ENCODE results near the gene GMPS.
A peak's percentile ranks its signal among the peaks of the same experiment; 100 is the strongest.

Gene GMPS

DNA sequence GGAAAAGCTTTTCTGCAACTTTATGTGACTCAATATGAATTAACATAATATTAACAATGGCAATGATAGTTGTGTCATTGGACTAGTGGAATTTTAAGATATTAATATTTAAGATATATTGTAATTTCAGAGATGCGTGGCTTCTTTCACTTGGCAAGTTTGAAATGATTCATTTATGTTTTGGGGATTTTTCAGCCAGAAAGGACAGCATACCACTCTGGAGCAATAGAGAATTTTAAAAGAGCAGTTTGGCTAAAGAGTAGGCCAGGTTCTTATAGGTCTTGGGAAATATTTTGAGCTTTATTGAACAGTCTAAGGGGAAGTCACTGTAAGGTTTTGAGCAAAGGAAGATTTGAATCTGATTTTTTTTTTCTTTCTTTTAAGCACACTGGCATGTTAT, 16.5 kb downstream of the GMPS start:
- H3K9me3 Mint-ChIP-seq, result no peaks in the 10 kb centered on the region
- intact Hi-C loops (cut with micrococcal nuclease), result no loop called here
- H3K27me3 Mint-ChIP-seq, result no peaks in the 10 kb centered on the region
- H3K4me3 Mint-ChIP-seq, result no peak overlapping the region
- H3K27ac Mint-ChIP-seq, result no peak overlapping the region
- no peaks in the 10 kb centered on the region for H3K36me3 Mint-ChIP-seq (ENCODE audit: low read depth)
- peaks cover 28% of the 10 kb centered on the region for H3K4me1 Mint-ChIP-seq (ENCODE audit: low read depth)

DNA sequence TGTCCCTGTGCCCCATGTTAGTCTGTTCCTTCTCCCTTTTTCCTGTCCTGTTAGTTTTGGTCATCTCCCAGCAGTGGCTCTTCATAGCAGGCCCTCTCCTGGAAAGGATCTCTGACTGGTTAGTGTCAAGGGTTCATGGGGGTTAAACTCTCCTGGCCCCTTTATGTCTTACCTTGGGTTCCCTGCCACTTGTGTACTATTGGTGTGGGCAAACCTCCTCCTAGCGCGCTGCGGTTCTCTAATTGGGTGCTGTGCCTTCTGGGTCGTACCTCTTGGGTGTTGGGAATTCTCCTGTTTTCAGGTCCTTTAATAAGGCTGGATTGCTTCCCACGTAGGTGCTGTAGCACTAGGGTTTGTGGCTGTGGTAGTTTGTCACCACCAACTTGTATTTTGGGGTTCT, 18.8 kb downstream of the GMPS start:
- H3K27ac Mint-ChIP-seq, result peak overlapping the region; percentile 26
- intact Hi-C loops (cut with micrococcal nuclease), result no loop called here
- H3K4me1 Mint-ChIP-seq (ENCODE audit: low read depth), result peaks cover 28% of the 10 kb centered on the region
- H3K36me3 Mint-ChIP-seq (ENCODE audit: low read depth), result peaks cover 9% of the 10 kb centered on the region
- no peaks in the 10 kb centered on the region for H3K9me3 Mint-ChIP-seq
- no peak overlapping the region for H3K4me3 Mint-ChIP-seq
- no peaks in the 10 kb centered on the region for H3K27me3 Mint-ChIP-seq

DNA sequence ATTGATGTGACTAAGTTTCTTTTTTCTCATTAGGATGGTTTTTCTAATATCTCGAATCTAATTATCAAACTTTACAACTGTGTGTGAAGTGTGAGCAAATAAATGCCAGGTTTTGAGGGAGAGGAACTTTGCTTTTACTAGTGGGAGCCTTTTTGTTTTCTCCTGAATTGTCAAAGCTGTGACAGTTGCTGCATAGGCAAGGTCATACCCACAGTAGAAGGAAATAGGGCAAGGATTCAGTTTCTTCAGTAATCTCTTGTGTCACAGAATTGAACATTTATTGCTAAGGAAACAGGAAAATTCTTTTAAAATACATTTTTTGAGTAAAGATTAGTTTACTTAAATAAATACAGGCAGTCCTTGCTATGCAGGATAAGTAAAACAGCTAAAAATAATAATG, 19.5 kb downstream of the GMPS start:
- intact Hi-C loops (cut with micrococcal nuclease), result no loop called here
- Mint-ChIP-seq H3K9me3 (no peaks in the 10 kb centered on the region), H3K36me3 (ENCODE audit: low read depth) (peaks cover 16% of the 10 kb centered on the region), H3K4me1 (ENCODE audit: low read depth) (peaks cover 28% of the 10 kb centered on the region), H3K27ac (no peak overlapping the region), H3K4me3 (no peak overlapping the region), H3K27me3 (no peaks in the 10 kb centered on the region)

DNA sequence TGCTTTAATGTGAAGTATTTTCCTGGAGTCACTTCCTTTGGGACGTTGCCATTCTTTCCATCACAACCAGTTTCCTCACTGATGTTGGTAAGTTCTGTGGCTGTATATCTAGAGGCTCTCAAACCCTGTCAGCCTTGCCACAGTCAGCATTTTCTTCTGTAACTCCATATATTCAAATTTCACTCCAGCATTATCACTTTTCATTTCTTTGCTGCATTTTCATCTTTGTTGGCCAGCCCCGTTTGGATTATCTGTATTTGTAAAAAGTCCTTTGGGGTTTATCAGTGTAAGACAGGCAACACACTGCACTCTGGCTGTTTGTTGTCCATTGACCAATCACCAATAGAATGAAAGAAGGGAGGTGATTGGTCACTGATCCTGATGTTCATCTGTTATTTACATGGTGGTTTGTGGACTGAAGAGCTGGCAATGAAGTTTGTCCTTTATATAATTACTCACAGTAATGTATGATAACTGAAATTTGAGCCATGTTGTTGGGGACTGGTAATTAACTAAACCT, 20.3 kb downstream of the GMPS start:
- no peaks in the 10 kb centered on the region for H3K27me3 Mint-ChIP-seq
- H3K9me3 Mint-ChIP-seq, result no peaks in the 10 kb centered on the region
- peaks cover 24% of the 10 kb centered on the region for H3K36me3 Mint-ChIP-seq (ENCODE audit: low read depth)
- H3K4me1 Mint-ChIP-seq (ENCODE audit: low read depth), result peaks cover 28% of the 10 kb centered on the region
- H3K27ac Mint-ChIP-seq, result no peak overlapping the region
- intact Hi-C loops (cut with micrococcal nuclease), result no loop called here
- no peak overlapping the region for H3K4me3 Mint-ChIP-seq

DNA sequence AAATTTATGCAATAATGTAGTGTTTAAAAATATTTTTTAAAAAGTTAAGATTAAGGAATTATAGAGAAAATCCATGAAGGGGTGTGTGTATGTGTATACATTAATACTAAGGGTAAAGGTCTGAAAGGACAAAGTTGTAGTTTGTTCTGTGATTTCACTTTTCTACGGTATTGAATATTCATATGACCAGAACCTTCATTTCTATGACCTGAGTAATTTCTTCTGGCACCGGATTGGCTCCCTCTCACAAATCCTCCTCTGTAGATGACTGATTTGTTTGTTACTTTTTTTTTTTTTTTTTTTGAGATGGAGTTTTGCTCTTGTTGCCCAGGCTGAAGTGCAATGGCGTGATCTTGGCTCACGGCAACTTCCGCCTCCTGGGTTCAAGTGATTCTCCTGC, 20.9 kb downstream of the GMPS start:
- Mint-ChIP-seq H3K4me1 (ENCODE audit: low read depth) (peaks cover 28% of the 10 kb centered on the region), H3K4me3 (no peak overlapping the region), H3K27me3 (no peaks in the 10 kb centered on the region), H3K36me3 (ENCODE audit: low read depth) (peaks cover 30% of the 10 kb centered on the region), H3K27ac (no peak overlapping the region), H3K9me3 (no peaks in the 10 kb centered on the region)
- intact Hi-C loops (cut with micrococcal nuclease), result no loop called here

DNA sequence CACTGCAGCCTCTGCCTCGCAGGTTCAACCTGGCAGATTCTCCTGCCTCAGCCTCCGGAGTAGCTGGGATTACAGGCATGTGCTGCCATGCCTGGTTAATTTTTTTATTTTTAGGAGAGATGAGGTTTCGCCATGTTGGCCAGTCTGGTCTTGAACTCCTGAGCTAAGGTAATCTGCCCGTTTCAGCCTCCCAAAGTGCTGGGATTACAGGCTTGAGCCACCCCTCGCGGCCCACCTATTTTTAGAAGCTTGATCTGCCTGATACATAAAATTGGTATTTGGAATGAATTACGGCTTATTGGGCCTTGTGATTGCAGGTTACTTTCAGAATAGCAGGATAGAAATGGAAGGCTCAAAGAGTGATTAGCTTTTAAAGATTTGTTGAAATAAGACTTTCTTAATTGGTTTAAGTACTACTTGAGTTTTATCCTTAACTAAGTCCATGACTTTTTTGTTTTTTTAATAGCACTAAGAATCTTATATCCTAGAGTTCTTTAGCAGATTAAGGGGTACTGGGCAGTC, 25.0 kb downstream of the GMPS start:
- H3K27ac Mint-ChIP-seq, result no peak overlapping the region
- intact Hi-C loops (cut with micrococcal nuclease), result no loop called here
- H3K36me3 Mint-ChIP-seq (ENCODE audit: low read depth), result peaks cover 64% of the 10 kb centered on the region
- peaks cover 5% of the 10 kb centered on the region for H3K4me1 Mint-ChIP-seq (ENCODE audit: low read depth)
- H3K4me3 Mint-ChIP-seq, result no peak overlapping the region
- no peaks in the 10 kb centered on the region for H3K27me3 Mint-ChIP-seq
- no peaks in the 10 kb centered on the region for H3K9me3 Mint-ChIP-seq

DNA sequence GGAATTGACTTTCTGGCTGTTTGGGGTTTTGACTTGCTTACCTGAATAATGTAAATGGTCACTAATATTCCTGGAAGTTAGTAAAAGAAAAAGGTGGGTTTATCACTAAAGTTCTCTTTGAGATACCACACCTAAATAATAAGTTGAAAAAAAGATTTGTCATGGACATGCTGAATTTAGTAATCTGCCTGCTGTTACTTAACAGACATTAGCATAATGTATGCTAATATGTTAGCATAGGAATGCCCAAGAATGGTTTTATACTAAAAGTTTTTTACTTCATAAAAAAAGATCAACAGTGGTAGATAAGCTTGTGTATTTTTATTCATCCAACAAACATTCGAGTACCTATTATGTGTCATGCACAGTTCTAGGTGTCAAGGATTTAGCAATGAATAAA, 36.5 kb downstream of the GMPS start:
- intact Hi-C loops (cut with micrococcal nuclease), result no loop called here
- Mint-ChIP-seq H3K27me3 (no peaks in the 10 kb centered on the region), H3K9me3 (peaks cover 10% of the 10 kb centered on the region), H3K4me1 (ENCODE audit: low read depth) (peaks cover 16% of the 10 kb centered on the region), H3K4me3 (no peak overlapping the region), H3K27ac (no peak overlapping the region), H3K36me3 (ENCODE audit: low read depth) (peaks cover 83% of the 10 kb centered on the region)

DNA sequence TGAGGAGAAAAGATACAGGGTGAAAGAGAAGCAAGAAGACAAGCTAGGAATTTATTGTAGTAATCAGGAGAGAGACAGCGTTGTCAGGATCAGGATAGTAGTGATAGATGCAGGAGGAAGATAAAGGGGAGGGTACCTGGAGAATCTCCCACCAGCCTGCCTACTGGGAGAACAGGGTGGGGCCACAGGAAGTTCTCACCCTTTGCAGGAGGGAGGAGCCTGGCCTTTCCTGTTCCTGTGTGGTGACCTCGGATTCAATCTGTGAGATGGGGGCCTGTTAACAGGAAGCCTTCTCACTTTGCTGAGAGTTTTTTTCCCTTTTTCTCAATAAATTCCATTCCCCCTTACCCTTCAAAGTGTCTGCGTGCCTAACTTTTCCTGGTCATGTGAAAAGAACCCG, 37.6 kb downstream of the GMPS start:
- Mint-ChIP-seq H3K4me1 (ENCODE audit: low read depth) (peaks cover 16% of the 10 kb centered on the region), H3K4me3 (no peak overlapping the region), H3K9me3 (peaks cover 10% of the 10 kb centered on the region), H3K27me3 (no peaks in the 10 kb centered on the region), H3K36me3 (ENCODE audit: low read depth) (peaks cover 90% of the 10 kb centered on the region), H3K27ac (peak overlapping the region; percentile 15)
- intact Hi-C loops (cut with micrococcal nuclease), result no loop called here

DNA sequence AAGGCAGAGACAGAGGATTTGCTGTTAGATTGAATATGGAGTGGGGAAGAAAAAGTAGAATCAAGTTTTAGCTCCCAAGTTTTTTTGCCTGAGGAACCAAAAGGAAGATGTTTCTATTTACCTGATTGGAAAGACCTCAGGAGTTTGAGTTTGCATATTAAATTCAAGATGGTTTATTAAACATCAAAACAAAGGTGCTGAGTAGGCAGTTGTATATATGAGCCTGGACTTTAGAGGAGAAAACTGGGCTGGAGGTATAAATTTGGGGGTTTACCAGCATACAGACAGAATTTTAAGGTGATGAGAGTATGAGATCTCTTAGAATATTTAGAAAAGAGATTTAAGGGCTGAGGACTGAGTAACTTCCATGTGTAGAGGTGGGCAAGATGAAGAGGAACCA, 38.2 kb downstream of the GMPS start:
- H3K27ac Mint-ChIP-seq, result peak overlapping the region; percentile 15
- H3K4me1 Mint-ChIP-seq (ENCODE audit: low read depth), result peaks cover 16% of the 10 kb centered on the region
- H3K4me3 Mint-ChIP-seq, result no peak overlapping the region
- H3K27me3 Mint-ChIP-seq, result no peaks in the 10 kb centered on the region
- peaks cover 93% of the 10 kb centered on the region for H3K36me3 Mint-ChIP-seq (ENCODE audit: low read depth)
- H3K9me3 Mint-ChIP-seq, result peaks cover 10% of the 10 kb centered on the region
- intact Hi-C loops (cut with micrococcal nuclease), result no loop called here

DNA sequence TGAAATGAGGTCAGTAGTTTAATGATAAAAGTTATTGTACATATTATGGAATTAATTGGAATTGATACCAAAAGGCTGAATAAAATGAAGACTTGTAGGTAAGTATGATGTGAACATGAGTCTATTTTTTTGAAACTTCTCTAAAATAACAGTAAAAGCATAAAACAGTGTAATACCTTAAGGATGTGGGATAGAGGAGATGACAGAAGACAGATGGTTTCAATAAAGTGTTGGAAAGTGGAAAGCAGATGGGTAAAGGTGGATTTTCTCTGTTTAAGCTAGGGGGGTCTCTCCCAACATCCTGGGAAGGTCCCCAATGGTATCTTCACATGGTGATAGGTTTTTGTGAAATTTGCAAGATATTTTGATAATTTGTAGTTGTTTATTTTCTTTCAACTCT, 41.6 kb downstream of the GMPS start:
- Mint-ChIP-seq H3K4me3 (no peak overlapping the region), H3K27ac (no peak overlapping the region)

DNA sequence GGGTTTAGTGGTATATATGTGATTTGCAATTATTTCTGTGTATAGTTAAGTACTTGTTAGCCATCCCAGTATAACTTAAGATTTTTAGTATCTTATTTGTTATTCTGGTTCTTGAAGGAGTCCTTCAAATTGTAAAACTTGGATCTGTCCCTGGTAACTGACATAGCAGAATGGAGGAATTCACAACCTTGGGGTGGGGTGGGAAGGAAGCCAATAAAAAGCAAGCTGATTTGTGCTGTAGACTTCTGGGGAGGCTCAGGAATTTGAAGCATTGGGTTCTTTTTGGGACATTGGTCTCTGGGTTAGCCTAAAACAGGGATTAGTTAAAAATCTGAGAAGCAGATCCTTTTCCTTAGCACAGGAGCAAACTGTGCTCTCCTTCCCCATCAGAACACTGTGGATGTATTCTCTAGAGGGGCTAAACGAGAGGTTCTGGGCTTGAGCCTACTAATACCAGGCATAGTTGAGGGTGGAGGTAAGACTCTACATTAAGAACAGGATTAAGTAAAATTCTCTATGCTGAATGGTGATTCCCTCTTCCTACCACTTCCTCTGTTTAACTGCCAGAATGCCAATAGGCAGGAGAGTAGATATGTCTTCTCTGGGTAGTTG, 42.2 kb downstream of the GMPS start:
- H3K4me1 Mint-ChIP-seq (ENCODE audit: low read depth), result peaks cover 12% of the 10 kb centered on the region

More for the DNA sequence above, 41.6 kb downstream of the GMPS start:
- Mint-ChIP-seq H3K9me3 (peaks cover 10% of the 10 kb centered on the region), H3K4me1 (ENCODE audit: low read depth) (peaks cover 16% of the 10 kb centered on the region), H3K27me3 (no peaks in the 10 kb centered on the region), H3K36me3 (ENCODE audit: low read depth) (peaks cover 95% of the 10 kb centered on the region)
- intact Hi-C loops (cut with micrococcal nuclease), result no loop called here

DNA sequence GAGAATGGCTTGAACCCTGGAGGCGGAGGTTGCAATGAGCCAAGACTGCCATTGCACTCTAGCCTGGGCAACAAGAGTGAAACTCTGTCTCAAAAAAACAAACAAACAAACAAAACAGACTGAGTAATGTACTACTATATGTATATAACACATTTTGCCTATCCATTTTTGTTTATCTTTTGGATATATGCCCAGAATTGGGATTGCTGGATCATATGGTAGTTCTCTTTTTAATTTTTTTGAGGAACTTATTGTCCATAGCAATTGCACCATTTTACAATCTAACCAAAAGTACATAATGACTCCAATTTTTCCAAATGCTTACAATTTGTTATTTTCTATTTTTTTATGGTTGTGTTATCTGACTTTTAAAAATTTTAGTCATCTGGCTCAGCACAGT, 47.3 kb downstream of the GMPS start:
- intact Hi-C loops (cut with micrococcal nuclease), result no loop called here
- Mint-ChIP-seq H3K36me3 (ENCODE audit: low read depth) (peaks cover 71% of the 10 kb centered on the region), H3K9me3 (no peaks in the 10 kb centered on the region), H3K27me3 (no peaks in the 10 kb centered on the region), H3K27ac (no peak overlapping the region), H3K4me1 (ENCODE audit: low read depth) (no peaks in the 10 kb centered on the region), H3K4me3 (no peak overlapping the region)

More for the DNA sequence above, 42.2 kb downstream of the GMPS start:
- intact Hi-C loops (cut with micrococcal nuclease), result no loop called here
- H3K36me3 Mint-ChIP-seq (ENCODE audit: low read depth), result peaks cover 97% of the 10 kb centered on the region
- H3K9me3 Mint-ChIP-seq, result peaks cover 8% of the 10 kb centered on the region
- H3K27ac Mint-ChIP-seq, result no peak overlapping the region
- no peaks in the 10 kb centered on the region for H3K27me3 Mint-ChIP-seq
- H3K4me3 Mint-ChIP-seq, result no peak overlapping the region

DNA sequence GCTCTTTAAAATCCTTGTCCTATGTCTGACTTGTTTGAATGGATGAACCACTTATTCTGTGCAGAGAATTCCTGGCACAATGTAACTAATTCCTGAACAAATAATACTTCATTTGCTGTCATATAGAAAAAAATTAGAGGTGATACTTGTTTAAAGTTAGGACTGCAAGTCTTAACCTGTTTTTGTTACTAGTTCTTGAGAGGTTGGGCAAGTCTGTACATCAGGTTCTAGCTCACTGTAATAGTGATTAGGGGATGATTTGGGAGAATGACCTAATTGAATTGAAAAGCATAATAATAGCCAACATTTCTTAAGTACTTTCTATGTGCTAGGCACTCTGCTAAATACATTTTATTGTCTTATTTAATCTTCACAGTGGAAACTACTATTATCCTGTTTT, 49.3 kb downstream of the GMPS start:
- Mint-ChIP-seq H3K9me3 (no peaks in the 10 kb centered on the region), H3K4me3 (no peak overlapping the region), H3K27me3 (no peaks in the 10 kb centered on the region), H3K36me3 (ENCODE audit: low read depth) (peaks cover 75% of the 10 kb centered on the region), H3K27ac (no peak overlapping the region), H3K4me1 (ENCODE audit: low read depth) (no peaks in the 10 kb centered on the region)
- intact Hi-C loops (cut with micrococcal nuclease), result no loop called here

DNA sequence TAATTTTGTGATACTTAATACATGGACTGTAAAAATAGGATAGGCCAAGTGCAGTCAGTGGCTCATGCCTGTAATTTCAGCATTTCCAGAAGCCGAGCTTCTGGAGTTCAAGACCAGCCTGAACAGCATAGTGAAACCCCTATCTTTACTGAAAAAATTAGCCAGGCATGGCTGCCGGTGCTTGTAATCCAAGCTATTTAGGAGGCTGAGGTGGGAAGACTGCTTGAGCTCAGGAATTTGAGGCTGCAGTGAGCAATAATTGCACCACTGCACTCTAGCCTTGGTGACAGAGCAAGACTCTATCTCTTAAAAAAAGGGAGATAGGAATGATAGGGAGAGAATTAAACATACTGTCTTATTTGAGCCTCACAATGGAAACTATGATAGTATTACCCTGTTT, 51.0 kb downstream of the GMPS start:
- H3K27ac Mint-ChIP-seq, result no peak overlapping the region
- H3K4me3 Mint-ChIP-seq, result no peak overlapping the region
- peaks cover 75% of the 10 kb centered on the region for H3K36me3 Mint-ChIP-seq (ENCODE audit: low read depth)
- H3K27me3 Mint-ChIP-seq, result no peaks in the 10 kb centered on the region
- H3K4me1 Mint-ChIP-seq (ENCODE audit: low read depth), result no peaks in the 10 kb centered on the region
- intact Hi-C loops (cut with micrococcal nuclease), result no loop called here
- no peaks in the 10 kb centered on the region for H3K9me3 Mint-ChIP-seq

DNA sequence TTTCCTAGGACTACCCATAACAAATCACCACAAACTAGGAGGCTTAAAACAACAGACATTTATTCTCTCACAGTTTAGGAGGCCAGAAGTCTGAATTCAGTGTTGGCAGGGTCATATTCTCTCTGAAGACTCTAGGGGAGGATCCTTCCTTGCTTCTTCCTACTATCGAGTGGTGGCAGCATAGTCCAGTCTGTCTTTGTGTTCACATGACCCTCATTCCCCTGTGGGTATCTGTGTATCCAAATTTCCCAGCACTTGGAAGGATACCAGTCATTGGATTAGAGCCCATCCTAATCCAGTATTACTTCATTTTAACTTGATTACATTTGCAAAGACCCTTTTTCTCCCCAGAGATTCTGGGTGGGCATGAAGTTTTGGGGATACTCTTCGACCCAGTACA, 63.8 kb downstream of the GMPS start:
- intact Hi-C loops (cut with micrococcal nuclease), result no loop called here
- H3K4me3 Mint-ChIP-seq, result no peak overlapping the region
- no peaks in the 10 kb centered on the region for H3K27me3 Mint-ChIP-seq
- no peaks in the 10 kb centered on the region for H3K4me1 Mint-ChIP-seq (ENCODE audit: low read depth)
- peaks cover 68% of the 10 kb centered on the region for H3K36me3 Mint-ChIP-seq (ENCODE audit: low read depth)
- H3K27ac Mint-ChIP-seq, result no peak overlapping the region
- no peaks in the 10 kb centered on the region for H3K9me3 Mint-ChIP-seq
